Urinary bladder (tissue), 4 donors: Measurements from ENCODE around the gene PDS5B. TPM values are rescaled to one million over a fixed set of nuclear protein-coding genes. Genes with fewer than 3 reads are reported as not detected.
"Not testable (repeated sequence)": the region's sequence is repeated elsewhere in the genome, so short reads cannot be mapped to it uniquely, and the experiment has no call there.

Experiments used
- DNase-seq: peaks from one replicate; pipeline ENCODE4 v3.0.0-alpha.2; 2015; ENCODE audit errors: extremely low spot score
- H3K27ac ChIP-seq: one replicate; pipeline ENCODE4 v1.5.1; 2013; ENCODE audit warnings: low read depth, mild to moderate bottlenecking, moderate library complexity
- H3K36me3 ChIP-seq: one replicate; pipeline ENCODE4 v1.6.1; 2013; ENCODE audit warnings: mild to moderate bottlenecking, moderate library complexity; ENCODE audit not compliant: insufficient read depth
- H3K4me1 ChIP-seq: one replicate; pipeline ENCODE4 v1.6.1; 2013; ENCODE audit warnings: mild to moderate bottlenecking, moderate library complexity; ENCODE audit not compliant: insufficient read depth
- H3K4me3 ChIP-seq: one replicate; pipeline ENCODE4 v1.5.1; 2013; ENCODE audit warnings: low read depth, low read length
- WGBS: extraction: QIAGEN DNeasy Blood & Tissue Kit; methylation state at CpG from one replicate; pipeline ENCODE4 v1.1.7; 2013; 5-methylcytosine and 5-hydroxymethylcytosine counted together
- polyA plus RNA-seq: library from polyadenylated mRNA; stranded (reverse); fragments of 200-250 nt; gene quantifications from one replicate; pipeline ENCODE4 v1.2.3, GENCODE V29; 2013
- small RNA-seq: library from RNA; depleted of rRNA; stranded (forward); fragments of <200 nt; gene quantifications from one replicate; pipeline ENCODE3, GENCODE V24; 2014
- total RNA-seq: library from RNA; depleted of rRNA; stranded (reverse); fragments of >200 nt; gene quantifications from one replicate; pipeline ENCODE4 v1.2.3, GENCODE V29; 2014
- donor health status: healthy with polysubstance abuse.
- donor health status: healthy.

The PDS5B gene
- total and polyA plus RNA-seq, 2 donors: 17.1 to 158 TPM

DNA sequence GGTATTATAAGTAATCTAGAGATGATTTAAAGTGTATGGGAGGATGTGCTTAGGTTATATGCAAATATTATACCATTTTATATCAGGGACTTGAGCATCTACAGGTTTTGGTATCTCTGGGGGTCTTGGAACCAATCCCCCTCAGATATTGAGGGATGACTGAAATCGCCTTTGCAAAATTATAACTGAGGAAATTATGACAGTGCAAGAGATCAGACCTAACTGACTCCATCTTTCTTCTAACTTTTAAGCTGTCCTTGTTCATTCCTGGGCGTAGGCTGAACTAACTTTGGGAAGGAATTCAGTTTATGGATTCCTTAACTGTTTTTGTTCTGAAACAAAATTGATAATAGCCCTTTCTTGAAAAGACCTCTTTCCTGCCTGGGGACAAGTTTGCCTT lies 239.2 kb downstream of the PDS5B start:
- Histone ChIP-seq H3K27ac (no peak overlapping the region), H3K4me1 (no peaks in the 10 kb centered on the region), H3K4me3 (no peak overlapping the region), H3K36me3 (no peaks in the 10 kb centered on the region)
- WGBS: 77% methylated on average over 2 of the region's 2 CpGs
- no peak for DNase-seq

DNA sequence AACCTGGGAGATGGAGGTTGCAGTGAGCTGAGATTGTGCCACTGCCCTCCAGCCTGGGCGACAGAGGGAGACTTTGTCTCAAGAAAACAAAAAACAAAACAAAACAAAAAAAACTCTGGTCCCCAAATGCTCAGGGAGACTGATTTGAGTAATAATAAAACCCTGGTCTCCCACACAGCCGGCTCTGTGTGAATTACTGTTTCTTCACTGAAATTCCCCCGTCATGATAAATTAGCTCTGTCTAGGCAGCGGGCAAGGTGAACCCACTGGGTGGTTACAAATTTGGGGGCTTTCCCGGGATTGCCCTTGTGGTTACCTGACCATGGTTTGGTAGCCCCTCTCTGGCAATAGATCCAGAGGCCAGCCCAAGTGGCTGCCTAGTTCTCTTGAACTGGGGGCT lies 240.1 kb downstream of the PDS5B start:
- 96% methylated on average over 5 of the region's 5 CpGs for WGBS
- H3K27ac ChIP-seq, H3K4me1 ChIP-seq, DNase-seq, H3K4me3 ChIP-seq, H3K36me3 ChIP-seq: not testable (repeated sequence)

Small RNAs within 50 kb of the gene (small RNA-seq; reads per million reads assigned to genes)
- gene RNY1P4: not detected

Other genes with a start within 250 kb of the PDS5B start
- gene N4BP2L1, start 158.3 kb upstream of the PDS5B start, total RNA-seq: 15.8 TPM
- gene N4BP2L1, start 158.3 kb upstream of the PDS5B start, polyA plus RNA-seq: 16.2 TPM
- gene N4BP2L2, start 47.7 kb upstream of the PDS5B start, total RNA-seq: 338 TPM
- 61.8 TPM for gene N4BP2L2, start 47.7 kb upstream of the PDS5B start, polyA plus RNA-seq